HepG2 (cell line): ENCODE results near the gene ATP6V0D1. TPM values are rescaled to one million over a fixed set of nuclear protein-coding genes. Genes with fewer than 3 reads are reported as not detected.
A peak's percentile ranks its signal among the peaks of the same experiment; 100 is the strongest.

Experiments
- ATAD3A ChIP-seq: sonication (generic); formaldehyde crosslinking; IDR thresholded peaks from 2 replicates; pipeline ENCODE4 v1.4.0; 2020; ENCODE audit warnings: missing genetic modification reagents
- CBX2 ChIP-seq, 2 experiments: fragments of 200-600 bp in 1 of 2; sonication (generic); formaldehyde crosslinking in 1 of 2; IDR thresholded peaks; 2 replicates each; pipeline versions ENCODE4 v1.7.0 to v1.8.1; 2018 to 2022; ENCODE audit warnings: low read depth in 2 of 2, low read length in 1 of 2, mild to moderate bottlenecking in 1 of 2, missing genetic modification reagents in 1 of 2
- HDAC6 ChIP-seq: fragments of 200-600 bp; sonication (generic); IDR thresholded peaks from 2 replicates; pipeline ENCODE4 v1.7.0; 2017; ENCODE audit warnings: mild to moderate bottlenecking, antibody characterized with exemption, low read length, low read depth
- MLXIP ChIP-seq: sonication (generic); formaldehyde crosslinking; IDR thresholded peaks from 2 replicates; pipeline ENCODE4 v1.9.0; 2021; ENCODE audit warnings: missing genetic modification reagents, borderline replicate concordance
- POLR2AphosphoS5 ChIP-seq: IDR thresholded peaks from 2 replicates; pipeline ENCODE4 v1.6.1; 2012; ENCODE audit warnings: low read depth, low read length
- RBM39 ChIP-seq: fragments of 200-400 bp; formaldehyde crosslinking; IDR thresholded peaks from one replicate; pipeline ENCODE4 v1.6.1; 2018; ENCODE audit warnings: antibody characterized with exemption, mild to moderate bottlenecking, low read depth, low read length; ENCODE audit not compliant: poor library complexity, severe bottlenecking
- SIX4 ChIP-seq: sonication (generic); formaldehyde crosslinking; IDR thresholded peaks from 2 replicates; pipeline ENCODE4 v1.4.0; 2020; ENCODE audit warnings: missing genetic modification reagents
- SSRP1 ChIP-seq: IDR thresholded peaks from 2 replicates; pipeline ENCODE4 v1.6.1; 2016; ENCODE audit warnings: control low read depth
- STAG1 ChIP-seq: sonication (generic); formaldehyde crosslinking; IDR thresholded peaks from 2 replicates; pipeline ENCODE4 v1.4.0; 2020; ENCODE audit warnings: missing genetic modification reagents
- TFE3 ChIP-seq: IDR thresholded peaks from 2 replicates; pipeline ENCODE4 v1.6.1; 2016
- TMF1 ChIP-seq: sonication (generic); formaldehyde crosslinking; IDR thresholded peaks from 2 replicates; pipeline ENCODE4 v1.8.1; 2022; ENCODE audit warnings: low read depth, missing genetic modification reagents
- ZBTB49 ChIP-seq: sonication (generic); formaldehyde crosslinking; IDR thresholded peaks from 2 replicates; pipeline ENCODE4 v1.4.0; 2020; ENCODE audit warnings: missing genetic modification reagents, borderline replicate concordance
- ZFP36L1 ChIP-seq: sonication (generic); formaldehyde crosslinking; IDR thresholded peaks from 2 replicates; pipeline ENCODE4 v1.8.0; 2022; ENCODE audit warnings: mild to moderate bottlenecking, missing genetic modification reagents, moderate library complexity
- ZFX ChIP-seq: sonication (generic); formaldehyde crosslinking; IDR thresholded peaks from 2 replicates; pipeline ENCODE4 v1.4.0; 2020; ENCODE audit warnings: mild to moderate bottlenecking, low read depth, missing genetic modification reagents, moderate library complexity
- ZNF281 ChIP-seq: sonication (generic); formaldehyde crosslinking; IDR thresholded peaks from 2 replicates; pipeline ENCODE4 v1.4.0; 2020; ENCODE audit warnings: missing genetic modification reagents, borderline replicate concordance
- ZNF282 ChIP-seq: fragments of 450-650 bp; IDR thresholded peaks from 2 replicates; pipeline ENCODE4 v1.6.1; 2018; ENCODE audit not compliant: partially characterized antibody
- ZNF431 ChIP-seq: sonication (generic); formaldehyde crosslinking; IDR thresholded peaks from 2 replicates; pipeline ENCODE4 v1.9.0; 2022; ENCODE audit warnings: missing genetic modification reagents, low read depth, mild to moderate bottlenecking, borderline replicate concordance
- ZNF550 ChIP-seq: sonication (generic); formaldehyde crosslinking; IDR thresholded peaks from 2 replicates; pipeline ENCODE4 v1.4.0; 2020; ENCODE audit warnings: mild to moderate bottlenecking, missing genetic modification reagents, borderline replicate concordance
- ZNF768 ChIP-seq: sonication (generic); formaldehyde crosslinking; IDR thresholded peaks from 2 replicates; pipeline ENCODE4 v1.4.0; 2020; ENCODE audit warnings: missing genetic modification reagents
- ZNF841 ChIP-seq: sonication (generic); formaldehyde crosslinking; IDR thresholded peaks from 2 replicates; pipeline ENCODE4 v1.8.1; 2023; ENCODE audit warnings: missing genetic modification reagents, borderline replicate concordance
- polyA plus RNA-seq, 8 experiments: library from polyadenylated mRNA; depleted of rRNA in 3 of 8; stranded (reverse) in 7 of 8; unstranded in 1 of 8; fragments of >200 nt; fragmentation: Illumina TruSeq in 4 of 8; extraction: Trizol in 4 of 8; gene quantifications; 2 replicates each; pipeline versions ENCODE4 v1.2.1 to v1.2.3, GENCODE V29; 2011 to 2016; ENCODE audit warnings: low read depth in 4 of 8, missing spikeins in 1 of 8, mixed read lengths in 1 of 8; ENCODE audit not compliant: insufficient read depth in 1 of 8
- total RNA-seq, 5 experiments: library from RNA; depleted of rRNA; stranded (reverse); fragments of >200 nt; fragmentation: Illumina TruSeq; extraction: Trizol; gene quantifications; 2 replicates each; pipeline ENCODE4 v1.2.3, GENCODE V29; 2016; ENCODE audit warnings: low read depth in 1 of 5

ATP6V0D1 gene
- total and polyA plus RNA-seq, 2 of the 13 experiments (the other 11 are each of a cell fraction or from before 2014, with no cell fraction given), result 51.1 to 61.3 TPM

GRCh38 chr16:67528870-67529581 lies 48.1 kb upstream of the ATP6V0D1 start (continued):
- TF ChIP-seq ZNF841 (CRISPR knock-in tag), result no peak
- TF ChIP-seq RBM39, result no peak
- TF ChIP-seq SSRP1, result peak; percentile 10; the same call in 1 of the 2 replicates
- TF ChIP-seq POLR2AphosphoS5, result no peak; the same call in 1 of the 2 replicates
- no peak; the same call in 1 of the 2 replicates for TF ChIP-seq ZFP36L1 (CRISPR knock-in tag)
- TF ChIP-seq ZNF550 (CRISPR knock-in tag), result no peak
- TF ChIP-seq TFE3 (CRISPR knock-in tag), result no peak
- peak; percentile 79 for TF ChIP-seq ZFX (CRISPR knock-in tag)
- no peak for TF ChIP-seq STAG1 (CRISPR knock-in tag)
- no peak for TF ChIP-seq MLXIP (CRISPR knock-in tag)
- TF ChIP-seq TMF1 (CRISPR knock-in tag), result peak; percentile 64
- TF ChIP-seq ZBTB49 (CRISPR knock-in tag), result no peak
- TF ChIP-seq ZNF281, result peak; percentile 57; the same call in 1 of the 2 replicates
- TF ChIP-seq ZNF282, result no peak
- no peak for TF ChIP-seq SIX4
- 0 out of 2 replicates have a peak, but pooled peaks have one; percentile 63 for TF ChIP-seq ZNF431
- no peak for TF ChIP-seq CBX2 (IDR thresholded peaks at IDR 0.05; ENCODE audit: low read depth, low read length)
- TF ChIP-seq CBX2 (CRISPR knock-in tag; IDR thresholded peaks at IDR 0.05; ENCODE audit: low read depth), result no peak
- TF ChIP-seq ATAD3A (CRISPR knock-in tag), result no peak
- peak; percentile 56 for TF ChIP-seq ZNF768 (CRISPR knock-in tag)
- no peak for TF ChIP-seq HDAC6
